ENCODE results near the gene ABCC8.

ABCC8 gene

GRCh38 chr11:17402486-17402885, 74.2 kb downstream of the ABCC8 start:
- no peak overlapping the region for H3K4me3 ChIP-seq (ENCODE audit: low read length)
- no peak for DNase-seq (ENCODE audit: low read depth)
- no peak for TF ChIP-seq CTCF (conservative IDR thresholded peaks at IDR 0.05; ENCODE audit: low read length)

GRCh38 chr11:17401841-17402240, 74.8 kb downstream of the ABCC8 start:
- no peak for DNase-seq (ENCODE audit: low read depth)
- no peak overlapping the region for H3K4me3 ChIP-seq (ENCODE audit: low read length)
- TF ChIP-seq CTCF (conservative IDR thresholded peaks at IDR 0.05; ENCODE audit: low read length) = no peak

- no peak for DNase-seq (ENCODE audit: low read depth)
- TF ChIP-seq CTCF (conservative IDR thresholded peaks at IDR 0.05; ENCODE audit: low read length) = no peak
- H3K4me3 ChIP-seq (ENCODE audit: low read length) = no peak overlapping the region
These were observed 75.3 kb downstream of the ABCC8 start for GRCh38 chr11:17401316-17401715.

GRCh38 chr11:17400048-17400775, 76.4 kb downstream of the ABCC8 start:
- DNase-seq (ENCODE audit: low read depth) = no peak
- no peak overlapping the region for H3K4me3 ChIP-seq (ENCODE audit: low read length)
- no peak for TF ChIP-seq CTCF (conservative IDR thresholded peaks at IDR 0.05; ENCODE audit: low read length)

GRCh38 chr11:17399236-17399635, 77.4 kb downstream of the ABCC8 start:
- no peak overlapping the region for H3K4me3 ChIP-seq (ENCODE audit: low read length)
- TF ChIP-seq CTCF (conservative IDR thresholded peaks at IDR 0.05; ENCODE audit: low read length) = no peak
- DNase-seq (ENCODE audit: low read depth) = no peak

GRCh38 chr11:17397311-17398002, 79.2 kb downstream of the ABCC8 start:
- DNase-seq (ENCODE audit: low read depth) = no peak
- no peak for TF ChIP-seq CTCF (conservative IDR thresholded peaks at IDR 0.05; ENCODE audit: low read length)
- H3K4me3 ChIP-seq (ENCODE audit: low read length) = no peak overlapping the region

Data from AG10803 (cell line).